Cerebellar nuclear complex (tissue), 1 donor: ENCODE measurements around the gene TSPAN18.

Source experiments
- DNase-seq, 2 experiments: peaks; one replicate each; lab custom pipeline; 2025; lab: John Stamatoyannopoulos, UW

The TSPAN18 gene

DNA sequence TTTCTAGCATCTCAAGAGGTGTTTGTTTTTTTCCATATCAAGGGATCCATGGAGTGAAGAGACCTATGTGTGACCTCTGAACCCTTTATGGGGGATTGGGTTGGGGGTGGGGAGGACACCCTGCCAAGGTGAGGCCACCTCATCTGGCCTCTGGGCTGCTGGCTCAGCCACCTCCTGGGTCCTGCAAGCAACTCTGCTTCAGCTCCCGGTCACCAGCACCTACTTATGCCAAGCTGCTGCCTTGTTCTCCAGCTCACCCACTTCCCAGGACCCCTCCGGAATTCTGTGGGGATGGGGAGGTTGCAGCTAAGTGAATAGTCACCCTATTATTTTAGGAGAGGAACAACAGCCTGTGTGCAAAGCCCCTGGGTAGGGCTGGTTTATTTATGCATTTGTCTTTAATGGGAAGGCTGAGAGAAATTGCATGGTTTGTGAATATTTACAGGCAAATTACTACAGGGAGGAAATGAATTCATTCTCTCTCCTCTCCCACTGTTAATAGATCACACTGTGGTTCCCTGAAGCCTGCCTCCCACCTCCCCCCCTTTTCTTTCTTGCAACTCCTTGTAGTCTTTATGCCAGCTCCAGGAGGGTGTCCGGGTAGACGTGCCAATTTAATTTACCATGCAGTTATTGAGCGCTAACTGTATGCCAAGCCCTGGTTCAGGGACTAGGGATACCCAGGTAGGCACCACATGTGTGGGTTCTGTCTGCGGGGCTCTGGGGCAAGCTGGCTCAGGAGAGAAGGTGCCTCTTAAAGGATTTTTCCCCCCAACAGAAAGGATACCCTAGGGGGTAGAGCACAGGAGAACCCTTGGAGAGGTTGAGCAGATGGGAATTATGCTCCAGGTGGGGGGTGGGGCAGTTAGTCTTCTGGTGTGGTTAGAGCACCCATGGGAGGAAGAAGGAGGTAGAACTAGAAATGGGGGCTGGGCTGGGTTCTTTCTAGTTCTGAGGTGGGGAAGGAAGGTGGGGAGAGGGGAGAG, 50.7 kb downstream of the TSPAN18 start:
- DNase-seq = no peak

DNA sequence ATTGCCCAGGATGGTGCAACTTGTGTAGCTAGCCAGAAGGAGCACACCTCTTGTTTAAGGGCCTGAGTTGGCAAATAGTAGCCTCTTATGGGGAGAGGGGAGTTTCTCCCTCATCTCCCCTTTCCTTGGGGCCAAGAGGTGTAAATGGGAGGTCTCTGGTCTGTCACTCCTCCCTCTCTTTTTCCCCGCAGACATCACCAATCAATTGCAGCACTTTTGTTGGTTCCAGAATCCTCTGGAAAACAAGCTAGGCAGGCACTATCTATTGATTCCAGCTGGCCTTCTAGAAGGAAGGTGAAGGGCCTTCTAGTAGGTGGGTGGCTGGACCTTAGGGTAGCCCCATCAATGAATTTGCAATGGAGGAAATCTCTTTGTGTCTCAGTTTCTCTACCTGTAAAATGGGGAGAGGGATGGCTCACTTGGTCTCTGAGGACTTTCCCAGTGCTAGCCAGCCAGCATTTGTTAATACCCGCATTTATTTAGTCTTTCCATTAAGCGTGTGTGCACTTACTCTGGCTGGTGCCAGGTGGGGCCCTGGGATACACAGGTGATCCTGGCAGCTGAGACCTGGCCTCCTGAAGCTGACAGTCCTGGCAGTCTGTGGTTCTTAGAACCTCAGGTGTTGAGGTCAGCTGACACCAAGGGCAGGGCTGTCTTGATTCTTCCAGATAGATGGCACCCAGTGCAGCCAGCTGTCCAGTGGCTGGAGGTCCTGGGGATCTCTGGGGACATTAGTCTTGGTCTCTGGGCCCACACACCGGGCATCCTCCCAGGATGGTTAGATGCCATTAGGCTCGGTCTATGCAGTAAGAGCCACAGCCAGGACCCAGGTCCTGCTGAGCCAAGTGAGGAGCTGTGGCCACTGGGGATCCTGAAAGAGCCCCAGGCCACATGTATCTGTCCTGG, 51.7 kb downstream of the TSPAN18 start:
- DNase-seq = no peak

DNA sequence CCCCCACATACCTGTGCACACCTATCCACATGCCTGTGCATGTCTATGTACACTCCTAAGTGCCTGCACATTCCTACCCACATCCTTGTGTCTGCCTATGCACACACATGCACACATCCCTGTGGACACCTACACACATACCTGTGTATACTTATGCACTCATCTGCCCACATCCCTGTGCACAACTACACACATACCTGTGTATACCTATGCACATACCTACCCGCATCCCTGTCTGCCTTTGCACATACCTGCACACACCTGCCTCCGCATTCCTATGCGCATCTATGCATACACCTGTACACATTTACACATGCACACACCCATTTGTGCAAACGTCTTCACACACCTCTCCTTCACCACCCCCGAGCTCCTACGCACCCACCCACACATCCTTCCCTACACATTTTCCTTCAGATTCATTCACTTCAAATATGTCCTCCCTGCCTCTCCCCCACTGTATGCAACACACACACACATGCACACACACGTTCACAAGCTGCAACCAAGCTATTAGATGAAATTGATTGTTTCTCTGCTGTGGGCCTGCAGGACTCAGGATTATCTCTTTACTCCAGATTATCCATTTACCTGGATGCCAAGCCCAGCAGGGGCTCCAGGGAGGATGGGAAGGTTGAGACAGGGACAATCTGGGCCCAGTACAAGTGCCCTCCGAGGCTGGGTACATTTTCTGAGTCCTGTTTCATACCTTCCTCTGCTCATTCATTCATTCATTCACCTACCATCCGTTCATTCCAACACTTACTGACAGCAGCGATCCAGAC, 53.2 kb downstream of the TSPAN18 start:
- DNase-seq = no peak

DNA sequence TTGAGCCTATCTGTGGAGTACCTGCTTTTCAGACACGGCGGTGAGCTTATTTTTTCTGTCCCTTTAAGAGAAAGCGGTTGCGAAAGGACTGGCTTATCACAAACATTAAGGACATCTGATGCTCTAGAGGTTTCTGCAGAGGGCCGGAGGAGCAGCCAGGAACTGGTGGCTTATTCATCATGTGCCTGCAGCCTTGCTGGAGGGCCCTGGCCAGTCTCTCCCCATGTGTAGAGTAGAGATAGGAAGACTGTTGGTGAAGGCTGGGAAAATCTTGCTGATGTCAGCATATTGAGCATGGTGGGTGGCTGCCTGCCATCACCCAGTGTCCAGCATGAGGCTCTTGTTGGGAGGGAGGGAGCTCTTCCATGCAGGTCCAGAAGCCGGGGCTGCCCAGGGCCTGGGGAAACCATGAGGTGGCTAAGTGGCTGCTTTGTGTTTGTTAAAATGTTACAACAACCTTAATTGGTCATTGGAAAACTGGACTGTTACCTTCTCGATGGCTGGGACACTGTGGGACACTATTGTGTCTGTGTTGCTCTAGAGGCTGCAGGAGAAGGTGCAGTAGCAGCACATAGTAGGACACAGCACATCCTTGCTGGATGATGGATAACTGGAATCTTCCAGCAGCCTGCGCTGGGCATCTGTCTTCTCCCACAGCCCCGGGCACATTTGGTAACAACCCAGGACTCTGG, 54.3 kb downstream of the TSPAN18 start:
- no peak for DNase-seq

DNA sequence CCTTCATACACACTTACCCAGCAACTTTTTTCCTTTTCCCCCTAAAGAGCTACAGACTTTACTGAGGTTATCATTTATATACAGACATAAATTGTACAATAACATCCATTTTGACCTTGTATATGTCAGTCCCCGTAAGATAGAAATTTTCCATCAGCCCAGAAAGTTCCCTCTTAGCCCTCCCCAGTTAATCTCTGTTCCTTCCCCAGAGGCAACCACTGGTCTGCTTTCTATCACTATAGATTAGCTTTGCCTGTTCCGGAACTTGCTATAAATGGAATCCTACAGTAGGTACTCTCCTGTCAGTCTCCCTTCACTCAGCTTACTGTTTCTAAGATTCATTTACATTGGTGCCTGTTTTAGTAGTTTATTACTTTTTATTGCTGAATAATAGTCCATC, 54.9 kb downstream of the TSPAN18 start:
- no peak for DNase-seq

DNA sequence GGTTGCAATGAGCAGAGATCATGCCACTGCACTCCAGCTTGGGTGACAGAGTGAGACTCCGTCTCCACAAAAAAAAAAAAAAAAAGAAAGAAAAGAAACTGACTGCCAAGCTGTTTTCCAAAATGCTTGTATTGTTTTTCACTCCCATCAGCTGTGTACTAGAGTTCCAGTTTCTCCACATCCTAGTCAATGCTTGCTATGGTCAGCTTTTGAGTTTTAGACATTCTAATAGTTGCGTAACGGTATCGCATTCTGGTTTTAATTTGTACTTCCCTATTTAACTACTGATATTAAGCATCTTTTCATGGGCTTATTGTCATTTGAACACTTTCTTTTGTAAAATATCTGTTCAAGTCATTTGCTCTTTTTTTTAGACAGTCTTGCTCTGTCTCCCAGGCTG, 55.7 kb downstream of the TSPAN18 start:
- DNase-seq = no peak

DNA sequence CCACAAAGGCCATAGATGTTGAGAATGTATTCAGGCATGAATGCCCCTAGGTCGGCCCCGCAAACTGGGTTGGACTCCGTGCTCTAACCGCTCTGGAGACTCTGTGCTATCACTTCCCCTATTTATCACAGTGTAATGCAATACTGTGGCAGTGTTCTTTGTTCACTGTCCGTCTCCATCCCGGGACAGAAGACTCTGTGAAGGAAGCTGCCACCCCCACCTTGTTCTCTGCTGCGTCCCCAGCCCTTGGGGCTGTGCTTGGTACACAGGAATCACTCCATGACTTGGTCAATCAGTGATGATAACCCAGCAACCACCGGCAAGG, 57.6 kb downstream of the TSPAN18 start:
- DNase-seq = no peak

DNA sequence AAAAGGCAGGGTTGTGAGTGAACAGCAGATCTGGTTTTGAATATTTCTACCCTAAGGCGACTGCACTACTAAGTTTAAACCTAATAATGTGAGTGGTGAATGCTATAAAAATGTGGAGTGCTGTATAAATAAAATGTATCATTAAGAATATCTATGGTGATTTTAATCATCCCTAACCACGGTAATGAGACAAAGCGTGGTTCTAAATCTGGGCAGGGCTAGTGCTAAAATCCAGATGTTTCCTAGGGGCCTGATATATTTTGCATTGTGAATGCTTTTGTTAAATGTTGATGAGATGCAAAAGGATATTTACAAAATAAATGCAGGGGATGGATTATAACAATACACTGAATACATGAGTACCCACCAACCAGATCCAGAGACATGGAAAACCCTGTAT, 58.1 kb downstream of the TSPAN18 start:
- no peak for DNase-seq

DNA sequence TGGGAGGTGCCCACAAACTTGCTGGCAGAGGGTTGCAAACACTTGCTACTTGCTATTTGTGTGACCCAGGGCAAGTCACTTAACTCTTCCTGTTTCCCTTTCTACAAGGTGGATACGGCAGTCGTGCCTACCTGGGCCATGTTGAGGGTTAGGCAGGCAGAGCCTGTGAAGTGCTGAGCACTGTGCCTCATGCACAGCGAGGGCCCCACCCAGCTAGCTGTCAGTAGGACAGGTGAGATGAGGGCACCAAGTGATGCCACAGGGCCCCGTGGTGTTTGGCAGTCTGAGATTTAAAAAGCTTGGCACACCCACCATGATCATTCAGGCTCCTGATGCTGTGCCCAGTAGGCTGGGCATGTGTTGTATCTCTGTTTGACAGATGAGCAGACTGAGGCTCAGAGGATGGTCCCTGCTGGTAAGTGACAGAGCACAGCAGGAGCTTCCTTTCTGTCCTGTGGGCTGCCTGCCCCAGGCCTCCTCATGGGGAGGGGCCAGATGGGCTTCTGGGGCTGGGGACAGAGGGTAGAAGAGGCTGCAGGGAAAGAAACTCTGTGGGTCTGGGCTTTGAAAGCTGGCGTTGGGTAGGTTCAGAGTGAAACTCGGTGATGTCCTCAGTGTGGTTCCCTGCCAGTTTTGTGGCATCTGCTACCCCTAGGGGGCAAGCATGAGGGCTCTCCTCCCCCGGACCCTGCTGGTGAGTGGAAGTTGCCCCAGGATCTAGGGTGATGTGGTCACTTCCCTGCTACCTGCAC, 59.3 kb downstream of the TSPAN18 start:
- DNase-seq = no peak

DNA sequence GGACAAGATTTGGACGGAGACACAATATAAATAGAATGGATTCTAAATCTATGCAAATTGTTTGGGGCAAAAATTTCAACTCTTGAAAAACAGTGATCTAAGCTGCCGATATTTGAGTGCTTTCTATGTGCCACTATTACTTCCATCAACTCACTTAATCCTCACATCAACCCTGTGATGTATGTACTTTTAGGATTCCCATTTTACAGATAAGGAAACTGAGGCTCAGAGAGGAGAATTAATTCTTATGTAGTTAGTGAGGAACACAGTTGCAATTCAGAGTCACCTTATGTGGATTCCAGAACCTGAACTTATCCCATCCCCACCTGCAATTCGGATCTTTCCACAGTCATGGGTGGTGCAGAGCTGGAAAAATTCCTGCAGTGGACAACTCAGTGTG, 60.3 kb downstream of the TSPAN18 start:
- DNase-seq = no peak

DNA sequence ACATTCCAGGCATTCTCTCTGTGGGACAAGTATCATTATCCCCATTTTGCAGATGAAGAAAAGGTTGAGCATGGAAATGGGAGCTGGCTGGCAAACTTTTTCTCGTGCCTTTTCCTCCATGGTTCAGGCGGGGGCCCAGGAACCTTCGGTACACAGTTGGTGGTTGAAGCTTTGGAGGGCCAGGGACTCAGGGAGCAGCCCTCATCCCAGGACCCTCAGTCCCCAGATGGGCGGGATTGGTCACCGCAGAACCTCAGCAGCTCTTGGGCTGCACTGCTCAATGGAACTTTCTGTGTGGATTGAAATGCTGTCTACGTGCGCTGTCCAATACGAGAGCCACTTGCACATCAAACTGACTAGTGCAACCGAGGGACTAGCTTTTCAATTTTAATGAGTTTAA, 61.2 kb downstream of the TSPAN18 start:
- DNase-seq = no peak

DNA sequence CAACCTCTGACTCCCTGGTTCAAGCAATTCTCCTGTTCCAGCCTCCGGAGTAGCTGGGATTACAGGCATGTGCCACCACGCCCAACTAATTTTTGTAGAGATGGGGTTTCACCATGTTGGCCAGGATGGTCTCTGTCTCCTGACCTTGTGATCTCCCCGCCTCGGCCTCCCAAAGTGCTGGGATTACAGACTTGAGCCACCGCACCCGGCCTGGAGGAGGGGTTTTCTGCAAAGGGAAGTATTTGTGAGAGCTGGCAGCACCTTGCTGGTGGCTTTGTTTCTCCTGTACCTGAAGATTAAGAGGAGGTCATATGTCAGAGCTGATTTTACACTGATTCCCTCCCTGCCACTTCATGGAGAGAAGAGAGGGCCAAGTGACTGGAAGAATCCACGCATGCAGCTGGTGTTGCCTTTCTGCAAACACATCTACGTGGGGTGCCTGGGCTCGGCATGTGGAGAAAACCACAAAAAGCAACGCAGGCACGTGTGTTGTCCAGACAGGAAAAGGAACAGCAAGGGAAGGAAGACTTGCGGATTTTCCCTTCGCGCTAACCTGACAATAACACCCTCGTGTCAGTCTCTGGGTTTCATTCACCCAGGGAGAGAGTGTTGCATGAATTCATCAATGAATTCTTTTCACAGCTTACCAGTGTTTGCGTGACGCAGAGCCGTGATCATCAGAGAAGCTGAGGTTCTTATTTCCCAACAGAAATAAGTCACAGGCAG, 61.9 kb downstream of the TSPAN18 start:
- no peak for DNase-seq

DNA sequence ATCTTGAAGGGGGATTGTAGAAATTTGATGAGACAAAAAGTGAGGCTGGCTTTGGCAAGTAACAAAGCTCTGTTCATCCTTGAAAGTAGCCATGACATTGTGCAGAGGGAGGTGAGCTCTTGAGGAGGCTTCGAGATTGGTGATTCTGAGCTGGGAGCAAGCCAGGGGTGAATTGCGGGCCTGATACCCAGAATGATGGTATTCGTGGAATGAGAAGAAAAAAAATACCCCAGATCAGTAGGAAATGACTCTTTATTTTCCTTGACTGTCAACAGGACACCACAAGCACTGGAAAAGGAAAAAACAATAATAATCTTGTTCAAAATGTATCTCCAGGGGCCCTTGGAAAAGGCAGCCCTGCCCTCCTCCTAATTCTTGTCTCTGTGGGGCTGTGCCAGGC, 62.7 kb downstream of the TSPAN18 start:
- DNase-seq = no peak

DNA sequence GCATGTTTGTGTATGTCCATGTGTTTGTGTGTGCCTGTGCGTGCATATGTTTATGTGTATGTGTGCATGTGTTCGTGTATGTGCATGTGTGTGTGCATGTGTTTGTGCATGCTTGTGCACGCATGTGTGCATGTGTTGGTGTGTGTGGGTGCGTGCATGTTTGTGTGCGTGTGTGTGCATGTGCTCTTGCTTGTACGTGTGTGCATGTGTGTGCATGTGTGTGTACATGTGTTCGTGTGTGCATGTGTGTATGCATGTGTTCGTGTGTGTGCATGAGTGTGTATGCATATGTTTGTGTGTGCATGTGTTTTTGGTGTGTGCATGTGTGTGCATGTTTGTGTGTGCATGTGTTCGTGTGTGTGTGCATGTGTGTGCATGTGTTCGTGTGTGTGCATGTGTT, 63.4 kb downstream of the TSPAN18 start:
- no peak for DNase-seq

DNA sequence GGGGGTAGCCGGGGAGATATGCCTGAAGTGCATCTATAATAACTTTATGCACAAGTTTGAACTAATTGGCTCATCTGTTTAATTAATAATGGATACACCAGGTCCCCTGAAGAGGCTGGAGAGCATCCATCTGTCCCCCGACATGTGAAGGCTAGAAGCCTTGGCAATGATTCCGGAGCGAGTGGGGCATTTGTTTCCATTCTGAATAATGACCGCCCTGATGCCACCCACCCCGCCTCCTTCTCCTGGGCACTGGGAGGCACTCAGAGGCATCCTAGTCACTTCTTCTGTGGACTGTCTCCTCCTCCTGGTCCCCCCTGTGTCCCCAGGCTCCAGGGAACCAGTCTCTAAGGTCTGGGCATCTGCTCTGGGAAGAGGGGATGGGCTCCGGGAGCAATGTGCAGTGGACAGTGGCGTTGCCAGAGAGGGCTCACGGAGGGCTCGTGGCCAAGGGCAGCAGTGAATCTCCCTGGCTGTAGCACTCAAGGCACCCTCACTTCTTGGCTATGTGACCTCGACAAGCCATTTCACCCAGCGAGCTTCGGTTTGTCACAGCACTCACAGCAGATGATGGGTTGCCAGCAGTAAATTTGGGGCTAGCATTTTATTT, 64.7 kb downstream of the TSPAN18 start:
- no peak for DNase-seq

DNA sequence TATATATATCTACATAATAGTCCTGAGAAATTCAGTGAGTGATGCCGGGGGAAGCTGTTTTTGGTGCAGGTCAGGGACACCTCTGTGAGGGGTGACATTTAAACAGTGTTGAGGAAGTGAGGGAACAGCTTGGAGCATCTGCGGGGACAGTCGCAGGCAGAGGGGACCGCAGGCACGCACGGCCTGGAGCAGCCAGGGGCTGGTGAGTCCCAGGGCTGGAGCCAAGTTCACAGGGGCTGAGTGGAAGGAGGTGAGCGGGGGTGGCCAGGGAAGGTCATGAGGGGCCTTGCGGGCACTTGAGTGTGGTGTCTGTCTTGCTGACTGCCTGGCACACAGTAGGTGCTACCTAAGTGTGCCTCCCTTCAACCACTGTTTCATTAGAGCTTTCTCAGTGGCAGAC, 65.4 kb downstream of the TSPAN18 start:
- no peak for DNase-seq

DNA sequence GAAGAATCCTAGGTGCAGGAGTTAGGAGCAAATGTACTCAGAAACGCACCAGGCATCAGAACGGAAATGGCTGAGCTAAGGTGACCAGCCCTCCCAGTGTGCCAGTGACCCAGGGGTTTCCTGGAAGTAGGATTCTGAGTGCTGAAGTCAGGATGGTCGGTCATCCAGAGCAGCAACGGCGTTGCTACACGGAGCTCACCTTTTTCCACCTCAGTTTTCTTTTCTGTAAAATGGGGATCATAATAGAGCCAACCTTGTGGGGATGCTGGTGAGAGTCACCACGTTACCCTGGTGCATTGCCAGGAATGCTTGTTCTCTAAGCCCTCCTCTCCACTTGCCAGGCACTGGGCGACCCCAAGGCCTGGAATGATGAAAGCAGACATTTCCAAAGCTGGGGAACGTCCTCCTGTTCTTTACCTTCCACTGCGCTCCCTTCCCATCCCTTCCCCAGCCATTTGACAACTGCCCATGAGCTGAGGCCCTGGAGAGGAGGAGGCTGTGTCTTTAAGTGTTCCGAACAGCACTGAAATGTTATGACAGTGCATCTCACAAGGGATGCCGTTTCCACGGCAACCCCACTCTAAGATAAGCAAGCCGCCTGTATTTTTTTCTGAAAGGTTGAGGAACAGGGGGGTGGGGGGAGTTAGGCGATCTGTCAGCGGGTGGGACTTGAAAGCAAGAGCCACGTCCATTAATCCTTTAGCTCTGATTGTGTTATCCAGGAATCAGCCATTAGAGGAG, 66.8 kb downstream of the TSPAN18 start:
- no peak for DNase-seq

DNA sequence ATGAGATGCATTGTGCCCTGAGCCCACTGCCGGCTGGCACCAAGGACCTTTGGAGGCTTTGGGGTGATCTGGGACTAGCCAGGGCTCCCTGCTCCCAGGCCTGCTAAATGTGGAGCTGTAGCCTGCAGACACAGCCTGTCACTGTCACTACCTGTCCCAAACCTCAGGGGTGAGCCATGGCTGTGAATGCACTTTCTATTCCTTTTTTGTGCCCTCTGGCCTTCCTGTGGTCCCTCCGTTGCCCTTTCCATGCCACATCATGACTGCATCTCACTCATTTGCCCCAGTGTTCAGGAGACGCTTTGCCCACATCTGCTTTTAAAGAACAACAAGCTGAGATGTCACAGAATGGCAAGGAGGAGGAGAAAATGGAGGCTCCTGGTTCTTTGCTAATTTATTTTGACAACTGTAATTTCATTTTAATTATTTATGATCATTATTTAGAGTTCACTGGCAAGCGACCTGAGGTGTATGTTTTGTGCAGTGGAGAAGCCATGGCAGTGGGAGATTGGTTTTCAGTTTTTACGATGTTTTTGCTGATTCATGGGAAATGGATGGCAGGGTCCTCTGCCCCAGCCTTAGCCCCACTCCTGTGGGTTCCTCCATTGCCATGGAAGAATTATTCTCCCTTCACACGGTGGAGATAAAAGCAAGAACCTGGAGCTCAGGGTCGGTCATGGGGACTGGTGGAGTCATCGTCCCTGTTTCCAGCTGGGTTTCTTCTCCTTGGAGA, 69.2 kb downstream of the TSPAN18 start:
- DNase-seq = no peak
